Kasumi-1 (cell line): ENCODE measurements around the gene NDRG4.
A peak's percentile ranks its signal among the peaks of the same experiment; 100 is the strongest.

Experiments
- DNase-seq, 2 experiments: peaks; one replicate each; lab custom pipeline; 2025; lab: John Stamatoyannopoulos, UW

Gene NDRG4

DNA sequence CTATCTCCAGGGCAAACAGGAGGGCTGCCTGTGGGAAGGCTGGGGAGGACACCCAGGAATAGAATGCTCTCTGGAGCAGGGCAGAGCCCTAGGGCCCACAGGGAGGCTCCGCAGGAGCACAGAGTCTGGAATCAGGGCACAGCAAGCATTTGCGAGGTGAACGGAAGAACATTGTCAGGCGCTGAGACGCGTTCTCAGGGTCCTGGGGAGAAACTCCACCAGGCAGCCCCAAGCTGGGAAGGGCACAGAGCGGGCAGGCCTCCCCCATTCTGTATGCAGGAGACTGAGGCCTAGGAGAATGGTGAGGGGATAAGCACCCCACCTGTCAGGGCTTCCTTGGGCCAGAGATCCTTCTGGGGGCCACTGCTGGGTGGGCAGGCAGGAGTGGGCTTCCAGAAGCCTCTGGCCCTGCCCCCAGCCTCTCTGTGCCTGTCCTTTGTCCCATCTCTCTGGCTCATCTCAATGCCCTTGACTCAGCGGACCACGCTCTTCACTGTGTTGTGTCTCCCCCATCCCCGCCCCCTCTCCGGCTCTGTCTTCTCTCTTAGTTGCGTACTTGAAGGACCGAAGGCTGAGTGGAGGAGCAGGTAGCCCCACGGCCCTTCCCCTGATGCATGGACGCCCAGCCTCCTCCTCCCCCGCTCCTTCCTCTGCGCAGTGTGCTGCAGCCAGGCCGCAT is 10.3 kb downstream of the NDRG4 start:
- DNase-seq = no peak

DNA sequence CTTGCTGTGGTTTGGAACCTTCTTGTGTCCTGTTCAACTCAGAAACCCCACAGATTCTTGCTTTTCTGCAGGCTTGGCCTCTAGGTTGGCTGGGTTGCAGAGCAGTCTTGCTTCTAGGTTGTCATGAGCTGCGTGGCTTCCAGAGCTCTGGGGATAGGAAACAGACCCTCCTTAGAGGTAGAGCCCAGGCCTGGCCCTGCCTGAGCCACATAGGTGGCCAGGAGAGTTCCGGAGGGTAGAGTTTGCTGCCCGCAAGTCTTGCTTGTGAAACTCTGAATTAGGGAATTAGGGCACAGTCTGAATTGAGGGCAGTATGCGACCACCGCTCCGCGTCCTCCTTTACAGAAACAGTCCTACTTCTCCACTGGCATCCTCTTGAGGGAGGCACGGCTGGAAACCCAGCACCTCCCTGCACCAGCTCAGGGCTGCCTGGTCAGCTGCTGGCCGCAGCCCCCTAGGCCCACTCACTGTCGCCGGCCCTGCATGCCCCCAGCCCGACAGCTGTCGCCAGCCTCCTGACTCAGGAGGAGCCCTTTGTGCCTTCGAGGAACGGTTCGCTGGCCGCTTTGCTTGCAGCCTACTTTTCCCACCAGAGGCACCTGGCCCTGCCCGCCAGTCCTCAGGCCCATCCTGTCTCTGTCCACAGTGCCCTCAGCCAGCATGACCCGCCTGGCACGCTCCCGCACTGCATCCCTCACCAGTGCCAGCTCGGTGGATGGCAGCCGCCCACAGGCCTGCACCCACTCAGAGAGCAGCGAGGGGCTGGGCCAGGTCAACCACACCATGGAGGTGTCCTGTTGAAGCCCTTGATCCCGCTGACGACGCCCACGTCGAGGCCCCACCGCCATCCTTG is 11.1 kb downstream of the NDRG4 start:
- DNase-seq = no peak

DNA sequence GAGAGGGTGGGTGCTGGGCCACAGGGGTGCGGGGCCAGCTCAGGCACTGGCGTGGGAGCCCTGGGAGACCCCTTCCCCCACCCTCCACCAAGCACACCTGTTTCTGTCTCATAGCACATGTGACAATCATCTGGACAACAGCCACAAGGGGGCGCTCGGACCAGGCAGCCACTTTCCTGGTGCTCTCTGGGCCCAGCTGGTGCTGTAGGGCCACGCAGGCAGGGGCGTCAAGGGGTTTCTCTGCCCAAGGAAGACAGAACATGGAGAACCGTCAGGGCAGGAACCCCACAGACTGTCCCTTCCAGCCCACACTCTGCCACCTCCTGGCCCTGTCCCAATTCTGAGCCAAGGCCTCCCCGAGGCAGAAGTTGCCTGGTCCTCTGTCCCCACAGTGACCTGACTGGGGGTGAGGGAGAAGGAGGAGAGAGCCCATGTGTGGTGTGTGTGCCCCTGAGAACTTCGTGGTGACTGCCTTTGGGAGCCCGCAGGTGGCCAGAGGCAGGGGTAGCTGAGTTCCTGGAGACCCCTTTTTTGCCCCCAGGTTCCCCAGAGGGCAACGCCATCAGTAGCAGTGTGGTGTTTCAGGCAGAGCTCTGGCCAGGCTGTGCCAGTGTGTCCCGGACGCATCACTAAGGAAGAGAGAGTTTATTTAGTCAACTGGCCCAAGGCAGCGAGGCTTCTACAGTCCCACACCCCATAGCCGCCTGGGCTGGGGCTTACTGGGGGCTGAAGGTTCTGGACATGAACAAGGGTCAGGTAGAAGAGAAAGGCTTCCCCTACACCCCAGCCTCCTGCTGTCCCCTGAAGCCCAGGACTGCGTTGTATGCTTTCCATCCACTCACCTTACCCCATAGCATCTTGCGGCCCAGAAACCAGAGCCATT is 12.2 kb downstream of the NDRG4 start:
- DNase-seq = peak; percentile 54 to 72

DNA sequence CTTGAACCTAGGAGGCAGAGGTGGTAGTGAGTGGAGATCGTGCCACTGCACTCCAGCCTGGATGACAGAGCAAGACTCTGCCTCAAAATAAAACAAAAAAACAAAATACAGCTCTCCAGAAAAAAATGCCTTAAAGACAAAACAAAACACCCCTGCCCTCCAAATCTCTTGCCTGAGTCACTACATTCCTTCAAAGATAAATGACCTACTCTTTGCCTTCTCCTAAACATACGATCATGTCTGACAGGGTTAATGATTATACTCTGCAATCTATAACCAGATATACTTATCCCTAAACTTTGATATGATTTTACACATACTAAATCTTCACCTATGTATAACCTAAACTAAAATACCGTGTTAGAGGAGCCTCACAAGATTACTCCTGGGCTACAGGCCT is 13.9 kb downstream of the NDRG4 start:
- DNase-seq = no peak

DNA sequence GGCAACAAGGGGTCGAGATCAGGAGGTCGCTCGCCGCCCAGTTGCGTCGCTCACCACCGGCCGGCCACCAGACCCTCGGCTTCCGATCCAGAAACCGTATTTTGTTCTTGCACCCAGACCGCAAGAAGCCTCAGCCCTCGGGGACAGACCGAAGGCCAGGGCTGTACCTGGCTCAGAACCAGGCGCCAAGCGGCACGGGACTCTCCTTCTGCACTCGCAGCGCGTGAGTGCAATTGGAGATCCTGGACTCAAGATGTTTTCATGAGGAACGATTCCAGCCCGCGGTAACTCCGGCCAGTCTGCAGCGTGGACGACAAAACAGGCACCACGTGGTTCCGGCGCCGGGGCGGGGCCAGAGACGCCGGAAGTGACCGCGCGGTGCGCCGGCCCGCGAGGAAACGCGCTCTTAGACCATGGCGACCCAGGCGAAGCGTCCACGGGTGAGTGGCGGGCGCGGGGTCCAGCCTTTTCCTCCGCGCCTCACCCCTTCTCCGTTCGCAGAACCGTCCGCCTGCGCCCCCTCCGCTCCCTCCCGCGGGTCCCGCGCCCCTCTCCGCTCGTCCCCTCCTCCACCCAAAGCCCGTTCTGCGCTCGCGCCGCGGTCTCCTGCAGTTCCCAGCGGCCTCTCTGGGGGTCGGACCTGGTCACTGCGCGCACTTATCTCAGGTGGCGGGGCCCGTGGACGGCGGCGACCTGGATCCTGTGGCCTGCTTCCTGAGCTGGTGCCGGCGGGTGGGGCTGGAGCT is 15.4 kb downstream of the NDRG4 start, which contains the start of gene SETD6:
Gene SETD6, plus strand, starts transcription at position 393 of the 746 bp plus-strand sequence. Its CDS starts 21 bp downstream, at position 414.
- DNase-seq = peak; percentile 61 to 74

DNA sequence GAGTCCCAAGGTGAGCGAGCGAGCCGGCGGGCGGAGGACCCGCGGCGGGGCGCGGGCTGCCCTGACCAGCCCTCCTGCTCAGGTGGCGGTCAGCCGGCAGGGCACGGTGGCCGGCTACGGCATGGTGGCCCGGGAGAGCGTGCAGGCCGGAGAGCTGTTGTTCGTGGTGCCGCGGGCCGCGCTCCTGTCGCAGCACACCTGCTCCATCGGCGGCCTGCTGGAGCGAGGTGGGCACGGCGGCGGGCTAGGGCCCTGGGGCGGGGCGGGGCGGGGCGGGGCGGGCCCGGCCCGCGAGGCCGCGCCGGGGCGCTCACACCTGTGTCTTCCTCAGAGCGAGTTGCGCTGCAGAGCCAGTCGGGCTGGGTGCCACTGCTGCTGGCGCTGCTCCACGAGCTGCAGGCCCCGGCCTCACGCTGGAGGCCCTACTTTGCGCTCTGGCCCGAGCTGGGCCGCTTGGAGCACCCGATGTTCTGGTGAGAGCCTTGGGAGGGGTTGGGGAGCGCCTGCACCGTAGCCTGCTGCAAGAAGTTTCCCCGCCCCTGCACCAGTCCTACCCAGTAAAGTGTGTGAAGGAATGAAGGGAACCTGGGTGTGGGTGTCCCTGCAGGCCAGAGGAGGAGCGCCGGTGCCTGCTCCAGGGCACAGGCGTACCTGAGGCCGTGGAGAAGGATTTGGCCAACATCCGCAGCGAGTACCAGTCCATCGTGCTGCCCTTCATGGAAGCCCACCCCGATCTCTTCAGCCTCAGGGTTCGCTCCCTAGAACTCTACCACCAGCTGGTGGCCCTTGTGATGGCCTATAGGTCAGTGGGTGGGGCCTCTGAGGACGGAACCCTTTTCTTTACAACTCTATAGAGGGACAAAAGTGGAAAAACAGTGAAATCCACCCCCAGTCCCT is 16.2 kb downstream of the NDRG4 start:
- peak in 1 of 2 experiments; percentile 26 for DNase-seq

GRCh38 chr16:58516768-58517107 is 16.8 kb downstream of the NDRG4 start:
- no peak for DNase-seq

DNA sequence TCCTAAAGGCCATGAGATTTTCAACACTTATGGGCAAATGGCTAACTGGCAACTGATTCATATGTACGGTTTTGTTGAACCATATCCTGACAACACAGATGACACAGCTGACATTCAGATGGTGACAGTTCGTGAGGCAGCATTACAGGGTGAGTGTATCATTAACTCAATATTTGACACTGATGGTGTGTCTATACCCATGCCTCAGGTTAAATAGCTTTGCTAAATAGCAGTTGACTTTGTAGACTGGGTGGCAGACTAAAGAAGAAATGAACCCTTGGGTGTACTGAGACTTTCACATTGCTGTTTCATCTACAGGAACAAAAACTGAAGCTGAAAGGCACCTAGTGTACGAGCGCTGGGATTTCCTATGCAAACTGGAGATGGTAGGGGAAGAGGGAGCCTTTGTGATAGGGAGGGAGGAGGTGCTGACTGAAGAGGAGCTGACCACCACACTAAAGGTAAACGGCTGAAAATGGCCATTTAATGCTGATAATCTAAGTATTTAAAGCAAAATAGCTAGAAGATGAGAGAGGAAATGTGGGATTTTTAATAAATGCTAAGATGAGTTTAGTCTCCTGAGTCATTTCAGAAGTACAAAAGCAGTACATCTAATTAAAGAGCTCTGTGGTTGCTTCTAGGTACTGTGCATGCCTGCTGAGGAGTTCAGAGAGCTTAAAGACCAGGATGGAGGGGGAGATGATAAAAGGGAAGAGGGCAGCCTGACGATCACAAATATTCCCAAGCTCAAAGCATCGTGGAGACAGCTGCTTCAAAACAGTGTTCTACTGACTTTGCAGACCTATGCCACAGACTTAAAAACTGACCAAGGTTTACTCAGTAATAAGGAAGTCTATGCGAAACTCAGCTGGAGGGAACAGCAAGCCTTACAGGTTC is 18.4 kb downstream of the NDRG4 start:
- no peak for DNase-seq

DNA sequence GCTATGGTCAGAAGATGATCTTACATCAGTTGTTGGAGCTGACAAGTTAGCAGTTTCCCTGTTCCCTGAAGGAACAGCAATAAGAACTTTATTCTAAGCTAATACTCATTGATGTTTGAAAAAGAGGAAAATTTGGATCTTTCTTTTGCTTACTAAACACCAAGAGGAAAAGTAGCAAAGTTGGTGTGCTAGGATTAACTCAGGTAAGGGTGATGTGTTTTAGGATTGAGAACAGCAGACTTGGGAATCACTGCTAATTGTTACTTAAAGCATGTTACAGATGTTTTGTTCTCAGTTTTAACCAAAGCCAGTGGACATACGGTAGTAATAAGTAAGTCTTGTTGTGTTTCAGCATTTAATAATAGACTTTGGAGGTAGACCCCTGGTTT is 19.0 kb downstream of the NDRG4 start:
- DNase-seq = no peak

- no peak for DNase-seq
Measured at GRCh38 chr16:58519707-58520106, 19.8 kb downstream of the NDRG4 start.

- DNase-seq = no peak
Measured at GRCh38 chr16:58530179-58530578, 30.2 kb downstream of the NDRG4 start.

DNA sequence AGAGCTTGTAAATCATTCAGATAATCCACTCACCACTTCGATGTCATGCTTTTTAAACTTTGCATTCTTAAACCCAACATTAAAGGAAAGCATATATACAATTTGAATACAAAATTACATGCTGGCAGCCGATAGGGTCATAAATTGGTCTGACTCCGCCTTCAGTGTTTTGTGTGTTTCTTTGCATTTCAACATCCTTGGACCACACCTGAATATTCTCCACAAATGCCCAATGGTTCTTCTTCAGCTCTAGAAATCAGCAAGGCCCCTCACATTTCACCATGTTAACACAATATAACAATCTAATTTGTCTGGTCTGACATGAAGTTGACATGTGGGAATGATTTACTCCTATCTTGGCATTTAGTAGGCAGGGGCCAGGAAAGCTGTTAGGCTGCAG is 32.5 kb downstream of the NDRG4 start:
- no peak for DNase-seq

GRCh38 chr16:58533751-58534470 is 34.0 kb downstream of the NDRG4 start:
- no peak for DNase-seq

- DNase-seq = no peak
Measured at GRCh38 chr16:58535100-58535499, 35.2 kb downstream of the NDRG4 start.

- no peak for DNase-seq
Measured at GRCh38 chr16:58536278-58536677, 36.3 kb downstream of the NDRG4 start.

GRCh38 chr16:58537124-58537906 is 37.4 kb downstream of the NDRG4 start:
- DNase-seq = no peak

- DNase-seq = no peak
Measured at GRCh38 chr16:58541711-58542110, 41.8 kb downstream of the NDRG4 start.

GRCh38 chr16:58542291-58542690 is 42.3 kb downstream of the NDRG4 start:
- no peak for DNase-seq
